Memory B cell (primary cell): ENCODE measurements around the gene CXCL17.
A peak's percentile ranks its signal among the peaks of the same experiment; 100 is the strongest.
"Not testable (repeated sequence)": the region's sequence is repeated elsewhere in the genome, so short reads cannot be mapped to it uniquely, and the experiment has no call there.

ENCODE experiments used
- ATAC-seq: fragments of 150-1000 bp; cut with Tn5 transposase; 2 replicates; pipeline ENCODE4 v1.10.0; 2021; ENCODE audit warnings: low read depth, mild to moderate bottlenecking, moderate library complexity
- DNase-seq, 2 donors: peaks; one replicate each; pipeline ENCODE4 v3.0.0; 2022; ENCODE audit warnings: low spot score in 2 of 2
- H3K27ac Mint-ChIP-seq: one replicate; pipeline ENCODE4 v1.8.0; 2022; ENCODE audit warnings: mild to moderate bottlenecking, moderate library complexity, mixed read lengths
- H3K27me3 Mint-ChIP-seq: one replicate; pipeline ENCODE4 v1.8.0; 2022; ENCODE audit warnings: mixed read lengths
- H3K36me3 Mint-ChIP-seq: one replicate; pipeline ENCODE4 v1.8.0; 2022; ENCODE audit warnings: mild to moderate bottlenecking, mixed read lengths
- H3K4me1 Mint-ChIP-seq: one replicate; pipeline ENCODE4 v1.8.0; 2022; ENCODE audit warnings: mixed read lengths
- H3K4me3 Mint-ChIP-seq: one replicate; pipeline ENCODE4 v1.8.0; 2022; ENCODE audit warnings: mild to moderate bottlenecking, moderate library complexity, mixed read lengths
- H3K9me3 Mint-ChIP-seq: one replicate; pipeline ENCODE4 v1.8.0; 2022; ENCODE audit warnings: mixed read lengths

CXCL17 gene

DNA sequence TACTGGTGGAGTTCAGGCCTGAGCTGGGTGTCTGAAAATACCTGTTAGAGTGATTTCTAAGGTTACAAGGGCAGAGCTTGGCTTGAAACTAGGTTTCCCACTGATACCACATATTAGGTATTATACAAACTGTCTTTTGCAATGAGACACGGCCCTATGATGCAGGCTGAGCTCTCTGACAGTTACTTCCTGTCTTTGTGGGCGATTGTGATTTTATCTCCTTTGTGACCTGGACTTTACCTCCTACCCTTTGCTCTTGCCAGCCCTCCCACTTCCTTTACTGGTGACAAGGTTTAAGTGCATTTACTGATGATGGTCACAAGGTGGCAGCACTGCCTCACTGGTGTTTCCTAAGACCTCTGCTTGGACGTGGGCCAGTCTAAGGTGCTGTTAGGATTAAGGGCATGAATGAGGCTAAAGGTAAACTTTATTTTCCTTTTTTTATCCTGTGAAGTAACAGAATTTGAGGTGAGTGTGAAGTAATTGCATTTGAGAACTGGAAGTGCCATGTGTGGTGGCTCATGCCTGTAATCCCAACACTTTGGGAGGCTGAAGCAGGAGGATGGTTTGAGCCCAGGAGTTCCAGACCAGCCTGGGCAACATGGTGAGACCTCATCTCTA, 7.7 kb upstream of the CXCL17 start:
- Mint-ChIP-seq H3K27me3 (no peaks in the 10 kb centered on the region), H3K27ac (no peak overlapping the region), H3K4me1 (peaks cover 7% of the 10 kb centered on the region), H3K36me3 (no peaks in the 10 kb centered on the region), H3K9me3 (no peaks in the 10 kb centered on the region), H3K4me3 (no peak overlapping the region)
- ATAC-seq (peak; percentile 92), DNase-seq (peak; percentile 63 to 65)

DNA sequence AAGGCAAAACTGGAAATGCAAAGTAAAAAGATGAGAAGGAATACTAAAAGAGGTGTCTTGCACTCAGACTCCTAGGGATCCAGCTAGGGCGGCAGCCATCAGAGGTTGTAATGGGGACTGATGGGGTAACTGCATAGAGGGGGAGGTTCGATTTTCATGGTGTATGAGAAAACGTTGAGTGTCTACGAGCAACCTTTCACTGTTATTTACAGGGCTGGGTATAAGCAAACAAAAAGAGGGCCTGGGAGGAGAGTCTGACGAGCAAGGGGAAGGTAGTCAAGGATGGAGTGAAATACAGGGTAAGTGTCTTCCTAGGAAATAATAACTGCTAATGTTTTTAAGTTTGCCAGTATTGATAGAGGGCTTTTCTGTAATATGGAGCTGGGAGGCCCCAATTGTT, 5.6 kb upstream of the CXCL17 start:
- not testable (repeated sequence) for H3K4me3 Mint-ChIP-seq, H3K27me3 Mint-ChIP-seq, ATAC-seq, H3K27ac Mint-ChIP-seq, H3K36me3 Mint-ChIP-seq, DNase-seq, H3K4me1 Mint-ChIP-seq, H3K9me3 Mint-ChIP-seq

DNA sequence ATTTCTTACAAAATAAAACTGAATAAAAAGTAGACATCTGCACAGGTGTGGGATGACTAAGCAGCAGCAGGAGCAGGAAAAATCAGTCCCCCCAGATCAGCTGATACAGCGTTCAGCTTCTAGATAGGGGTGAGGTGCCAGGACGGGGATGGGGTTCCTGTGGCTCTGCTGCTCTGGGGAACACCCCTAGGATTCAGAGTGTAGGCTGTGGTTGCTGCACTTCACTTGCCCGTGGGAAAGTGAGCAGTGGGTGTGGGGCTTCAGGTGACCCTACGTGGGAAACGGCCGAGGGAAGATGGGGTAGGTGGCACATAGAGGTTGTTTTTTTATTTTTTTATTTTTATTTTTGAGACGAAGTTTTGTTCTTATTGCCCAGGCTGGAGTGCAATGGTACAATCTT, 3.2 kb upstream of the CXCL17 start:
- Mint-ChIP-seq H3K36me3 (no peaks in the 10 kb centered on the region), H3K4me3 (no peak overlapping the region), H3K9me3 (no peaks in the 10 kb centered on the region), H3K27me3 (peaks cover 3% of the 10 kb centered on the region), H3K27ac (no peak overlapping the region), H3K4me1 (no peaks in the 10 kb centered on the region)
- ATAC-seq, result no peak
- no peak for DNase-seq

DNA sequence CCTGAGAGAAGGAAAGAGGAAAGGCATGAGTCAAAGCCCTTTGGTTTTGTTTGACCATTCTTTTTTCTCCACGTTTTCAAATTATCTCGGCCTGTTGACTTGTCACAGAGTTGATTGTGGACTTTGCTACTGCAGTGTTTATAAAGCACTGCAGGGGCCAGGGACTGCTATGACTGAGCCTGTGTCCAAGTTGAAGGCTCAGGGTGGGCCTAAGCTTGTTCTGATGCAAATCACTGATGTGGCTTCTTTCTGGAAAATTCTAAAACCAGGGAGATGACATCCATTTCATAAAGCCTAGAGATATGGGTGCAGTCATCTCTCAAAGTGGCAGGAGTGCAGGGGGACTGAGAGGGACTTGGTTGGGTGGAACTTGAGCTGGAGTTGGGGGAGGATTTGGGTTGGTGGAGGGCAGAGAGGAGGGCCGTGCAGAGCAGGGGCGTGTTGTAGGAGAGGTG, 1.2 kb upstream of the CXCL17 start:
- Mint-ChIP-seq H3K4me3 (no peak overlapping the region), H3K27ac (no peak overlapping the region), H3K36me3 (no peaks in the 10 kb centered on the region), H3K27me3 (peaks cover 4% of the 10 kb centered on the region), H3K9me3 (no peaks in the 10 kb centered on the region), H3K4me1 (peaks cover 5% of the 10 kb centered on the region)
- ATAC-seq, result no peak
- no peak for DNase-seq

DNA sequence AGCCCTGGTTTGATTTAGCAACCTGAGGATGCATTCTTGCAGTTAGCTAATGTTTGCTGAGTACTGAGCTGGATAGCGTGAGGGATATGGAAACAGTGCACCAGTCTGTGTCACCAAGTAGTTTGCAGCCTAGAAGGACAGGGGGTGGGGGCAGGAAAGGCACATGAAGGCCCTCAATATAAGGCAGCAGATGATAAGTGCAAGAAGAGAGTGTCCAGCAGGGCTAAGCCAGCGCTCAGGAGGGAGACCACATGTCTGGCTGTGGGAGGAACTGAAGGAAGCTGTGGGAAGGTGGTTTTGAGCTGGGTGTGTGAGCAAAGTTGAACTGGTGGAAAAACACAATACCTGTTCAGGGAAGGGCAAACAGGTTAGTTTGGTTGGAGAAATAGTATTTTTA, 1.7 kb downstream of the CXCL17 start:
- H3K36me3 Mint-ChIP-seq, result no peaks in the 10 kb centered on the region
- H3K9me3 Mint-ChIP-seq, result no peaks in the 10 kb centered on the region
- ATAC-seq (no peak), DNase-seq (no peak)
- peaks cover 4% of the 10 kb centered on the region for H3K27me3 Mint-ChIP-seq
- no peak overlapping the region for H3K27ac Mint-ChIP-seq
- H3K4me1 Mint-ChIP-seq, result peaks cover 9% of the 10 kb centered on the region
- H3K4me3 Mint-ChIP-seq, result no peak overlapping the region

DNA sequence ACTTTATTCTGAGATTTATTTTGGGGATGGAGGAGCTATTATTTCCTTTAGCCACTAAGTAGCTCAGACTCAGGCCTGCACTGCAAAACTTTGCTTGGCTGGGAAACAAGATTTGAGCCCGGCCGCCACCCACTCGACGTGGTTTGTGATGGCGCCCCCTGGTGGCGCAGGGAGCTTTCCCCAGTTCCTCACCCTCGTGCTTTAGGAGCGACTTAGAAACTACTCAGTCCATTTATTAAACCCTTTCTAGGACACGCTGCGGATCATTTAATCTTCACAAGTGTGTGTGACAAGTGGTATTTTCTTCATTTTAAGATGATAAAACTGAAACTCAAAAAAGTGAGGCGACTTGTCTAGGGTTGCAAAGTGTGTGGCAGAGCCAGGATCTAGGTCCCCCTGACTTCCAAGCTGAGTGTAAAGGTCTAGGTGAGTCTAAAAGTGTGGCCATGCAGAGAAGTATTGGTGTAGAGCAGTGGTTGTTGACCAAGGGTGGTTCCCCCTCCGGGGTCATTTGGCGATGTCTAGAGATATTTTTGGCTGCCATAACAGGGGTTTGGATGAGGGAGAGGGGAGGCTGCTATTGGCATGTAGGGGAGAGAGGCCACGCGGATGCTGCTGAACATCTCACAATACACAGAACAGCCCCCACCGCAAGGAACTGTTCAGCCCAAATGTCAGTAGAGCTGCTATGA, 2.2 kb downstream of the CXCL17 start:
- ATAC-seq, result peak; percentile 72
- Mint-ChIP-seq H3K27me3 (peaks cover 4% of the 10 kb centered on the region), H3K27ac (no peak overlapping the region), H3K36me3 (no peaks in the 10 kb centered on the region), H3K4me1 (peaks cover 9% of the 10 kb centered on the region), H3K4me3 (no peak overlapping the region), H3K9me3 (no peaks in the 10 kb centered on the region)
- DNase-seq, result peak; percentile 77 to 79

DNA sequence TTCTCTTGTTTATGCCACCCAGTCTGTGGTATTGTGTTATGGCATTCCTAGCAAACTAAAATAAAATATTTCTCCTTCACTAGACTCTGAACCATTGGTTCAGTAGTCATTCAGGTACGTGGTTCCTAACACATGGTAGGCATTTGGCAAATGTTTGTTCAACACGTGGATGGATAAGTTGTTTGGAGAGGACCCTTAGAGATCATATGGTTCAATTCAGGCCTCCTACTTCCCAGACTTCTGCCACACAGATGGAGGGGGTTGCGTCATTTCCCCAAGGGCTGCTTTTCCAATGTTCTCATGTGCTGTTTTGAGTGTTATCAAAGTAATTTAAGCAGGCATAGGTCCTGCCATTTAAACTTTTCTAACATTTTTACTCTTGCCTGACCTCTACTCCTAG, 6.7 kb downstream of the CXCL17 start:
- peaks cover 9% of the 10 kb centered on the region for H3K4me1 Mint-ChIP-seq
- ATAC-seq (no peak), DNase-seq (no peak)
- no peak overlapping the region for H3K27ac Mint-ChIP-seq
- H3K4me3 Mint-ChIP-seq, result no peak overlapping the region
- no peaks in the 10 kb centered on the region for H3K9me3 Mint-ChIP-seq
- peaks cover 1% of the 10 kb centered on the region for H3K27me3 Mint-ChIP-seq
- no peaks in the 10 kb centered on the region for H3K36me3 Mint-ChIP-seq

DNA sequence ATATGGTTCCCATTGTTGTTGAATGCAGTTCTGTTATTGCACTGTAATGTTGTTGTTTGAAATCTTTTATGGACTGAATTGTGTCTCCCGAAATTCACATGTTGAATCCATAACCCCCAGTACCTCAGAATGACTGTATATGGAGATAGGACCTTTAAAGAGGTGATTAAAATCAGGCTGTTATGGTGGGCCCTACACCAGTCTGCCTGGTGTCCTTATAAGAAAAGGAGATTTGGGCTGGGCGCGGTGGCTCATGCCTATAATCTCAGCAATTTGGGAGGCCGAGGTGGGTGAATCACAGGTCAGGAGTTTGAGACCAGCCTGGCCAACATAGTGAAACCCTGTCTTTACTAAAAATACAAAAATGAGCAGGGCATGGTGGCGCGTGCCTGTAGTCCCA, 7.4 kb downstream of the CXCL17 start:
- no peaks in the 10 kb centered on the region for H3K27me3 Mint-ChIP-seq
- ATAC-seq (no peak), DNase-seq (no peak)
- H3K27ac Mint-ChIP-seq, result no peak overlapping the region
- H3K9me3 Mint-ChIP-seq, result no peaks in the 10 kb centered on the region
- H3K4me3 Mint-ChIP-seq, result no peak overlapping the region
- peaks cover 5% of the 10 kb centered on the region for H3K4me1 Mint-ChIP-seq
- H3K36me3 Mint-ChIP-seq, result no peaks in the 10 kb centered on the region

DNA sequence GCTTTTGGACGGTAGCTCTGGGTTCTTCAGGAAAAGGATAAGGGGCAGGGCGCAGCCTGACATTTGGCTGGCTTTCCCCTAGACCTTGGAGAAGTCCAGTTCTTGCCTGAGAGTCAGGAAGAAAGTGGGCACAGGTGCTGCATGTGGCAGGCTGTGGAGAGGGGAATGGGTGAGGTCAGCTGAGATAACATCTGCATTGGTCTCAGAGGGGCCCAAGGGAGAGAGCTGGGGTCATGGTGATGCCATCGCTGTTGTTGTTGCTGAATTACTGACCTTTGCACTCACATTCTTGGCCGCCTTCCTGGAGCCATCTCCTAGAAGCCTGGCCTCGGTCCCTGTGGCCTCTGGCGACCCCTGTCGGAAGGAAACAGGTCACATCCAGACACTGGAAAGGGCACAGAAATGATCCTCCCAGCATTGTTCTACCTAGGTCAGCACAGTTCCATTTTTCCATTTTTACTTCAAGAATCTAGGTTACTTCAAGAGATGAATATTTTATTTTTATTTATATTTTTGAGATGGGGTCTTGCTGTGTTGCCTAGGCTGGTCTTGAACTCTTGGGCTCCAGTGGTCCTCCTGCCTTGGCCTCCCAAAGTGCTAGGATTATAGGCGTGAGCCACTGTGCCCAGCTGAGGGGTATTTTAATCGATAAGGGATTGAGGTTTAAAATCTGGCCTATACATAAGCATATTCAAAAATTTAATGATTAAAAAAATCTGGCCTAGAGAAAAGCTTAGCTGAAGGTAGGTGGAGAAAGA, 9.1 kb downstream of the CXCL17 start:
- Mint-ChIP-seq H3K27me3 (no peaks in the 10 kb centered on the region), H3K4me1 (peaks cover 4% of the 10 kb centered on the region), H3K4me3 (no peak overlapping the region), H3K9me3 (no peaks in the 10 kb centered on the region), H3K36me3 (no peaks in the 10 kb centered on the region), H3K27ac (no peak overlapping the region)
- DNase-seq (peak; percentile 48 to 55), ATAC-seq (peak; percentile 75)

DNA sequence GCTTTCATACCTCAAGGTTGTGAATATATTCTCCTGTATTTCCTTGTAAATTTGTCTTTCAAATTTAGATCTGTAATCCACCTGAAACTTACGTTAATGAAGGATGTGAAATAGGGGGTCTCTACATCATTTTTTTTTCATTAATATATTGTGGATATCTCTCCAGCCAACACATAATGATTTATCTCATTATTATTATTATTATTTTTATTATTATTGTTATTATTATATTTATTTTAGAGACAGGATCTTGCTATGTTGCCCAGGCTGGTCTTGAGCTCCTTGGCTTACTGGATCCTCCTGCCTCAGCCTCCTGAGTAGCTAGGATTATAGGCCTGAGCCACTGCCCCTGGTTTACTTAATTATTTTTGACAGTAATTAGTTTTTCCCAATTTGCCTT, 11.3 kb downstream of the CXCL17 start:
- Mint-ChIP-seq H3K27ac (no peak overlapping the region), H3K4me3 (no peak overlapping the region), H3K4me1 (no peaks in the 10 kb centered on the region), H3K27me3 (no peaks in the 10 kb centered on the region), H3K36me3 (no peaks in the 10 kb centered on the region), H3K9me3 (no peaks in the 10 kb centered on the region)
- DNase-seq (no peak), ATAC-seq (no peak)

DNA sequence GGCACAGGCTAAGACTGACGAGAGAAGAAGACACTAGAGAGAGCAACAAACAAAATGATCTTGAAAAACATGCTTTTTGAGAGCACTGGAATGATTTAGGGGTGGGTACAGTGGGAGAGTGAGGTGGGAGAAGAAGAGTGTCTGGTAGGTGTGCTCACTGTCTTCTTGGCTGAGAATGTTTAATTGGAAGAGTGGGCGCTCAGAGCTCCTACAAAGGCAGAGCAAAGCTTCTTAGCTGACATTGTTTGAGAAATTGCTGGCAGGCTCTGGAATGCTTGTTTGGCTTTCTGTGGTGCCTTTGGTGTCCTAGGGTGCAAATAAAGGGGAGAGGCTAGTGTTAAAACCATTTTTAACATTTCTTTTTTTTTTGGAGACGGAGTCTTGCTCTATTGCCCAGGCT, 14.1 kb downstream of the CXCL17 start:
- DNase-seq, result no peak
- no peaks in the 10 kb centered on the region for H3K36me3 Mint-ChIP-seq
- H3K27me3 Mint-ChIP-seq, result no peaks in the 10 kb centered on the region
- H3K9me3 Mint-ChIP-seq, result no peaks in the 10 kb centered on the region
- H3K4me1 Mint-ChIP-seq, result peaks cover 5% of the 10 kb centered on the region
- H3K4me3 Mint-ChIP-seq, result no peak overlapping the region
- ATAC-seq, result no peak
- H3K27ac Mint-ChIP-seq, result no peak overlapping the region

DNA sequence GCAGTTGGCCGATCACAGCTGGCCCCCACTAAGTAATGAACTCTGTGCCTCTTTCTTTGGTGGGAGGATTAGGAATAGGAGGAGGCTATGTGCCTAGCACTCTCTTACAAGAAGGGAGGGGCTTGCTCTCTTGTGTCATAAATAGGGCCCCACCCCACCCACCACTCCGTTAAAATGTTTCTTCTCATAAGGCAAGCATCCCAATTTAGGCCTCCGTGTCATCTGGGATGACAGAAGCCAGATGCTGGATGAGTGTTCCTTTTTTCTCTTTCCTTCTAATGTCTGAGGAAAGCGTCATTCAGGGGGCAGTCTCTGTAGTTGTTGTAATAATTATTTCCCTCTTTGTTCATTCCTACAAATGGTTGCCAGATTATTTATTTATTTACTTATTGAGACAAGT, 15.4 kb downstream of the CXCL17 start, which contains the start of gene LIPE:
TSS of gene LIPE (minus strand) at position 76 of the 400 bp plus-strand sequence. CDS start 239 bp downstream, outside the sequence.
- Mint-ChIP-seq H3K36me3 (no peaks in the 10 kb centered on the region), H3K4me3 (no peak within 1 kb of the TSS), H3K27me3 (no peaks in the 10 kb centered on the region), H3K9me3 (no peaks in the 10 kb centered on the region), H3K27ac (no peak within 1 kb of the TSS), H3K4me1 (peaks cover 11% of the 10 kb centered on the region)
- ATAC-seq (no peak), DNase-seq (no peak)

DNA sequence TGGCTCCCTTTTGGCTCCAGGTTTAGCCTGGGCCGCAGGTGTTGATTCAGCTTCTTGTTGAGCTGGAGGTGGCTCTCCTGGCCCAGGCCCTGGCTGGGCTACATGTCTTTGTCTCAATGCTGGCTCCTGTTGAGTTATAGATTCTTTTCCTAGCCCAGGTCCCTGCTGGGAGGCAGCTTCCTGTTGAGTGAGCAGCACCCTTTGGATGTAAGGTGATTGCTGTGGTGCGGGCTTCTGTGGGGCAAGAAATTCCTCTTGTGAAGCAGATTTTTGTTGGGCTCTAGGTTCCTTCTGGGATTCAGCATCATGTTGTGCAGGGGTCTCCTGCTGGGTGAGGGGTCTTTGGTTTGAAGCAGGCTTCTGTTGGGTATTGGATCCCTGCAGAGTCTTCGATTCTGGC, 16.1 kb downstream of the CXCL17 start:
- Mint-ChIP-seq H3K9me3 (no peaks in the 10 kb centered on the region), H3K4me1 (peaks cover 16% of the 10 kb centered on the region), H3K27me3 (no peaks in the 10 kb centered on the region), H3K4me3 (no peak overlapping the region), H3K27ac (no peak overlapping the region), H3K36me3 (no peaks in the 10 kb centered on the region)
- ATAC-seq, result no peak
- no peak for DNase-seq

DNA sequence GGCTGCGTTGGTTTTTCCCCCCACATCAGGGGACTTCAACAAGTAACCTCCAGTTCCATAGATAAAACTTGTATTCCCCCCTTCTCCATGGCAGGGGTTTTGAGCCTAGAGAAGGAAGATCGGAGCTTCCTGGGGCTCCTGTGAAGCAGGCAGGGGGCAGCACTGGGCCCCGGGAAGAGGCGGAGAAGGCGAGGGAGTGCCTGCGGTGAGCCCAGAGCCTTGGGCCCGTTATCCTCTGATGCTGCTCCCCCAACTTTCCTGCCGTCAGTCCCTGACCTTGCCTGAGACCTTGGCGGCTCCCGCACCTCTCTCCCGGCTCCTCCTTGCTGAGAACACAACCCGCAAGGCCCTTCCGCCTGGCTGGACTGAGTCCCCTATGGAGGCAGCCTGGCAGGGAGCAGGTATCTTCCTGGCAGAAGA, 18.0 kb downstream of the CXCL17 start:
- H3K4me3 Mint-ChIP-seq, result peak overlapping the region; percentile 96
- no peaks in the 10 kb centered on the region for H3K27me3 Mint-ChIP-seq
- H3K36me3 Mint-ChIP-seq, result peaks cover 3% of the 10 kb centered on the region
- no peak overlapping the region for H3K27ac Mint-ChIP-seq
- H3K4me1 Mint-ChIP-seq, result peaks cover 31% of the 10 kb centered on the region
- ATAC-seq (no peak), DNase-seq (no peak)
- H3K9me3 Mint-ChIP-seq, result no peaks in the 10 kb centered on the region
